Non-pigmented ciliary epithelial cell (primary cell): ENCODE data around the gene FAN1.

Experiments used
- DNase-seq: peaks from one replicate; pipeline ENCODE4 v3.0.0-alpha.2; 2010; ENCODE audit warnings: low read depth

Gene FAN1

GRCh38 chr15:30956216-30957124, 52.8 kb downstream of the FAN1 start:
- DNase-seq, result peak; percentile 30

- DNase-seq, result no peak
Measured at GRCh38 chr15:30958219-30958618, 54.5 kb downstream of the FAN1 start.

- DNase-seq, result no peak
Measured at GRCh38 chr15:30962079-30962478, 58.4 kb downstream of the FAN1 start.

- DNase-seq, result no peak
Measured at GRCh38 chr15:30962659-30963058, 58.9 kb downstream of the FAN1 start.

- DNase-seq, result no peak
Measured at GRCh38 chr15:30963681-30964080, 60.0 kb downstream of the FAN1 start.

GRCh38 chr15:30969724-30970123, 66.0 kb downstream of the FAN1 start:
- DNase-seq, result no peak

- no peak for DNase-seq
Measured at GRCh38 chr15:30973379-30973778, 69.7 kb downstream of the FAN1 start.

- DNase-seq, result no peak
Measured at GRCh38 chr15:30974112-30974511, 70.4 kb downstream of the FAN1 start.

GRCh38 chr15:30978328-30978727, 74.6 kb downstream of the FAN1 start:
- DNase-seq, result no peak

GRCh38 chr15:30979457-30979856, 75.7 kb downstream of the FAN1 start:
- no peak for DNase-seq

GRCh38 chr15:30984118-30984517, 80.4 kb downstream of the FAN1 start:
- no peak for DNase-seq

- no peak for DNase-seq
Measured at GRCh38 chr15:30984542-30984941, 80.8 kb downstream of the FAN1 start.

GRCh38 chr15:30985081-30985531, 81.4 kb downstream of the FAN1 start:
- DNase-seq, result no peak

GRCh38 chr15:30990036-30990435, 86.3 kb downstream of the FAN1 start:
- DNase-seq, result no peak

GRCh38 chr15:30990446-30991254, 86.9 kb downstream of the FAN1 start:
- DNase-seq, result no peak

GRCh38 chr15:30991255-30992235, 87.8 kb downstream of the FAN1 start, which contains the start of gene MTMR10:
MTMR10 (minus strand) TSS chr15:30991628; CDS start chr15:30991506, 122 bp downstream.
- no peak for DNase-seq

- no peak for DNase-seq
Measured at GRCh38 chr15:30992249-30992864, 88.6 kb downstream of the FAN1 start.
